Measurements from ENCODE around the gene SOCS2.

SOCS2 gene

GRCh38 chr12:93569301-93569655 is 3.2 kb upstream of the SOCS2 start:
- Histone ChIP-seq H3K9me3 (ENCODE audit: insufficient read depth, low read length) (no peaks in the 10 kb centered on the region), H3K27me3 (ENCODE audit: low read depth, low read length) (peaks cover 8% of the 10 kb centered on the region; the same call in 1 of the 2 replicates), H4K20me1 (ENCODE audit: insufficient read depth, low read length) (no peaks in the 10 kb centered on the region), H3K9ac (ENCODE audit: low read length) (peak overlapping the region; percentile 28), H3K4me1 (ENCODE audit: low read length) (0 out of 2 replicates have a peak, but pooled peaks cover 9% of the 10 kb centered on the region), H2AFZ (ENCODE audit: low read depth, low read length) (peak overlapping the region; percentile 77; the same call in 1 of the 2 replicates), H3K4me3 (ENCODE audit: low read length) (peak overlapping the region; percentile 95), H3K79me2 (ENCODE audit: low read length) (no peaks in the 10 kb centered on the region; the same call in 1 of the 2 replicates), H3K4me2 (ENCODE audit: low read length) (peak overlapping the region; percentile 95), H3K36me3 (replicated peaks; ENCODE audit: low read depth, low read length) (peaks cover 5% of the 10 kb centered on the region), H3K27ac (ENCODE audit: low read length) (no peak overlapping the region)
- TF ChIP-seq CTCF (IDR thresholded peaks at IDR 0.05; ENCODE audit: low read depth, low read length) (no peak), EZH2phosphoT487 (IDR thresholded peaks at IDR 0.05; ENCODE audit: low read depth) (no peak)

- Histone ChIP-seq H3K4me2 (ENCODE audit: low read length) (peak overlapping the region; percentile 95), H3K27ac (ENCODE audit: low read length) (peak overlapping the region; percentile 56), H3K9ac (ENCODE audit: low read length) (peak overlapping the region; percentile 88), H3K4me3 (ENCODE audit: low read length) (peak overlapping the region; percentile 95), H3K9me3 (ENCODE audit: insufficient read depth, low read length) (no peaks in the 10 kb centered on the region), H3K36me3 (replicated peaks; ENCODE audit: low read depth, low read length) (peaks cover 6% of the 10 kb centered on the region), H2AFZ (ENCODE audit: low read depth, low read length) (peak overlapping the region; percentile 82), H3K27me3 (ENCODE audit: low read depth, low read length) (peaks cover 8% of the 10 kb centered on the region; the same call in 1 of the 2 replicates), H3K4me1 (ENCODE audit: low read length) (0 out of 2 replicates have a peak, but pooled peaks cover 9% of the 10 kb centered on the region), H3K79me2 (ENCODE audit: low read length) (no peaks in the 10 kb centered on the region; the same call in 1 of the 2 replicates), H4K20me1 (ENCODE audit: insufficient read depth, low read length) (no peaks in the 10 kb centered on the region)
- TF ChIP-seq EZH2phosphoT487 (IDR thresholded peaks at IDR 0.05; ENCODE audit: low read depth) (no peak), CTCF (IDR thresholded peaks at IDR 0.05; ENCODE audit: low read depth, low read length) (peak; percentile 63)
Measured at GRCh38 chr12:93569656-93570551, 2.6 kb upstream of the SOCS2 start.

DNA sequence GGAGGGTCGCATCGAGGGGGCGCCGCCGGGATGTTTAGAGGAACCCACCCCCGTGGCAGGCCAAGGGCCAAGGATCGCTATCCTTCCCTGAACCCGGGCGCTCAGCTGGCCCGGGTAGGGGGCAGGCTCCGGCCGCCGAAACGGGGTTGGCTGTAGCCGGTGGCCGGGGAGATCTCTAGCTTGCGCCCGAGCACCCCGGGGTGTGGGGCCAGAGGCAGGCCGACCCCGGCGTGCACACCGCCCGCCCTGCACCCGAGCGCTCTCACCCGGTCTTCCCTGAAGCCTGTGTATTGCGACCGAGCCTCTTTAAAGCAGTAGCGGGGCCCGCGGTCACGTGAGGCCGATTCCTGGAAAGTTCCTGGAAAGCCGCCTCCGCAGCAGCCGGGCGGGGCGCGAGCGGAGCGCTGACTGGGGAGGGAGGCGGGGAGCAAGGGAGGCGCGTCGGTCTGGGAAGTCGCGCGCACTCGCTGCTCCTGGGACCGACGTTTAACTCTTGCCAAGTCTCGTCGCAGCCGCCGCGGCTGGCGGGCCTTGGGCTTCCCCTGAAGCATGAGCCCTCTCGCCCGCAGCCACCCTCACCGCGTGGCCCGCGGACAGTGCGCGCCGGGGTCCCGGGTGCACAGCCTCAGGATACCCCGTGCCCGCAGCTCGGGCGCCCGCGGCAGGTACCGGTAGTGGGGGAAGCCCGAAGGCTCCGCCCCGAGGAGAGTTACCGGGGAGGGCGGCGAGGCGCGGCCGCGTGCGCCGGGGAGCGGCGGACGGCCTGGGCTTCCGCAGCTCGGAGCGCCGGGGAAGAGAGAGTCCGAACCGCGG is 1.7 kb upstream of the SOCS2 start:
- no peaks in the 10 kb centered on the region for H4K20me1 ChIP-seq (ENCODE audit: insufficient read depth, low read length)
- 0 out of 2 replicates have a peak, but pooled peaks cover 9% of the 10 kb centered on the region for H3K4me1 ChIP-seq (ENCODE audit: low read length)
- peak overlapping the region; percentile 88 for H3K9ac ChIP-seq (ENCODE audit: low read length)
- H3K4me2 ChIP-seq (ENCODE audit: low read length): peak overlapping the region; percentile 95
- H3K4me3 ChIP-seq (ENCODE audit: low read length): peak overlapping the region; percentile 95
- peaks cover 12% of the 10 kb centered on the region for H3K36me3 ChIP-seq (replicated peaks; ENCODE audit: low read depth, low read length)
- no peaks in the 10 kb centered on the region; the same call in 1 of the 2 replicates for H3K79me2 ChIP-seq (ENCODE audit: low read length)
- no peaks in the 10 kb centered on the region for H3K9me3 ChIP-seq (ENCODE audit: insufficient read depth, low read length)
- H3K27ac ChIP-seq (ENCODE audit: low read length): peak overlapping the region; percentile 56
- TF ChIP-seq CTCF (IDR thresholded peaks at IDR 0.05; ENCODE audit: low read depth, low read length): no peak
- no peak for TF ChIP-seq EZH2phosphoT487 (IDR thresholded peaks at IDR 0.05; ENCODE audit: low read depth)
- H2AFZ ChIP-seq (ENCODE audit: low read depth, low read length): peak overlapping the region; percentile 82; the same call in 1 of the 2 replicates
- H3K27me3 ChIP-seq (ENCODE audit: low read depth, low read length): peaks cover 8% of the 10 kb centered on the region; the same call in 1 of the 2 replicates
